Mesodermal cell (in vitro differentiated cells): ENCODE results near the gene C1QTNF3. TPM values are rescaled to one million over a fixed set of nuclear protein-coding genes. Genes with fewer than 3 reads are reported as not detected.
"Not testable (repeated sequence)": the region's sequence is repeated elsewhere in the genome, so short reads cannot be mapped to it uniquely, and the experiment has no call there.

Experiments
- H3K27ac ChIP-seq: 2 replicates; pipeline ENCODE4 v1.7.0; 2013; ENCODE audit warnings: mild to moderate bottlenecking, low read depth, low read length, moderate library complexity; ENCODE audit not compliant: severe bottlenecking
- H3K36me3 ChIP-seq: 2 replicates; pipeline ENCODE4 v1.7.1; 2013; ENCODE audit warnings: mild to moderate bottlenecking, low read length, moderate library complexity; ENCODE audit not compliant: control insufficient read depth, insufficient read depth
- H3K4me1 ChIP-seq: one replicate; pipeline ENCODE4 v1.7.1; 2013; ENCODE audit warnings: mild to moderate bottlenecking, low read length; ENCODE audit not compliant: insufficient read depth, control insufficient read depth, poor library complexity, severe bottlenecking
- H3K4me3 ChIP-seq: 2 replicates; pipeline ENCODE4 v1.7.0; 2013; ENCODE audit warnings: low read length, control low read depth, mild to moderate bottlenecking; ENCODE audit not compliant: insufficient read depth, poor library complexity, severe bottlenecking; ENCODE audit errors: extremely low read depth
- H3K9me3 ChIP-seq: 2 replicates; pipeline ENCODE4 v1.7.1; 2013; ENCODE audit warnings: mild to moderate bottlenecking, low read length, moderate library complexity; ENCODE audit not compliant: control insufficient read depth
- WGBS, 2 experiments: methylation state at CpG; one replicate each; pipeline ENCODE4 v1.1.5; 2013; ENCODE audit warnings: missing lambda C conversion rate in 2 of 2; ENCODE audit not compliant: insufficient coverage in 2 of 2; 5-methylcytosine and 5-hydroxymethylcytosine counted together
- polyA plus RNA-seq, 2 experiments: library from polyadenylated mRNA; stranded (reverse); fragments of 50-300 nt; gene quantifications; one replicate each; pipeline ENCODE4 v1.2.3, GENCODE V29; 2013

Gene C1QTNF3
- 3.4 TPM for polyA plus RNA-seq (2013, experiment 1 of 2)
- 2.9 TPM for polyA plus RNA-seq (2013, experiment 2 of 2)

GRCh38 chr5:34043099-34043876 is at the start of gene C1QTNF3:
Gene C1QTNF3 (minus strand): TSS chr5:34043213. CDS start chr5:34043125, 88 bp downstream.
- no peaks in the 10 kb centered on the region for H3K9me3 ChIP-seq
- H3K4me1 ChIP-seq: peaks cover 6% of the 10 kb centered on the region
- H3K36me3 ChIP-seq: no peaks in the 10 kb centered on the region
- no peak within 1 kb of the TSS for H3K4me3 ChIP-seq
- 82 to 92% methylated on average over 8 of the region's 10 CpGs for WGBS, 2 experiments
- H3K27ac ChIP-seq: no peak within 1 kb of the TSS

GRCh38 chr5:34091039-34091438 is 48.0 kb upstream of the C1QTNF3 start:
- H3K9me3 ChIP-seq, H3K4me3 ChIP-seq, H3K4me1 ChIP-seq, H3K36me3 ChIP-seq, H3K27ac ChIP-seq: not testable (repeated sequence)
- 87 to 100% methylated on average over 3 to 4 of the region's 7 CpGs for WGBS, 2 experiments

- not testable (repeated sequence) for H3K4me3 ChIP-seq, H3K27ac ChIP-seq, H3K36me3 ChIP-seq, H3K9me3 ChIP-seq, H3K4me1 ChIP-seq
- no CpG with 5 or more reads among the region's 3 CpGs for WGBS, 2 experiments
Measured at GRCh38 chr5:34089802-34090201, 46.8 kb upstream of the C1QTNF3 start.

- WGBS, 2 experiments: 83% methylated on average over 1 of the region's 3 CpGs; no CpG with 5 or more reads in 1 of the 2 experiments
- H3K36me3 ChIP-seq, H3K27ac ChIP-seq, H3K4me3 ChIP-seq, H3K9me3 ChIP-seq, H3K4me1 ChIP-seq: not testable (repeated sequence)
Measured at GRCh38 chr5:34087728-34088127, 44.7 kb upstream of the C1QTNF3 start.

GRCh38 chr5:34083898-34084297 is 40.9 kb upstream of the C1QTNF3 start:
- H3K4me1 ChIP-seq, H3K27ac ChIP-seq, H3K9me3 ChIP-seq, H3K4me3 ChIP-seq, H3K36me3 ChIP-seq: not testable (repeated sequence)
- WGBS, 2 experiments: no CpG with 5 or more reads among the region's 4 CpGs

GRCh38 chr5:34079505-34079904 is 36.5 kb upstream of the C1QTNF3 start:
- H3K4me3 ChIP-seq, H3K4me1 ChIP-seq, H3K27ac ChIP-seq, H3K36me3 ChIP-seq, H3K9me3 ChIP-seq: not testable (repeated sequence)
- WGBS, 2 experiments: no CpG with 5 or more reads among the region's 2 CpGs

GRCh38 chr5:34077636-34078035 is 34.6 kb upstream of the C1QTNF3 start:
- not testable (repeated sequence) for H3K9me3 ChIP-seq, H3K4me3 ChIP-seq, H3K36me3 ChIP-seq, H3K4me1 ChIP-seq, H3K27ac ChIP-seq
- WGBS, 2 experiments: no CpG with 5 or more reads among the region's 2 CpGs

GRCh38 chr5:34076719-34077364 is 33.8 kb upstream of the C1QTNF3 start:
- H3K36me3 ChIP-seq, H3K9me3 ChIP-seq, H3K27ac ChIP-seq, H3K4me1 ChIP-seq, H3K4me3 ChIP-seq: not testable (repeated sequence)
- WGBS, 2 experiments: 100% methylated on average over 1 of the region's 5 CpGs; no CpG with 5 or more reads in 1 of the 2 experiments

GRCh38 chr5:34074472-34074871 is 31.5 kb upstream of the C1QTNF3 start:
- H3K4me1 ChIP-seq, H3K4me3 ChIP-seq, H3K27ac ChIP-seq, H3K36me3 ChIP-seq, H3K9me3 ChIP-seq: not testable (repeated sequence)
- WGBS, 2 experiments: no CpG with 5 or more reads among the region's 3 CpGs

GRCh38 chr5:34074071-34074470 is 31.1 kb upstream of the C1QTNF3 start:
- H3K9me3 ChIP-seq, H3K27ac ChIP-seq, H3K4me3 ChIP-seq, H3K4me1 ChIP-seq, H3K36me3 ChIP-seq: not testable (repeated sequence)
- WGBS, 2 experiments: 100% methylated on average over 1 of the region's 3 CpGs; no CpG with 5 or more reads in 1 of the 2 experiments

GRCh38 chr5:34070626-34071025 is 27.6 kb upstream of the C1QTNF3 start:
- not testable (repeated sequence) for H3K4me1 ChIP-seq, H3K27ac ChIP-seq, H3K4me3 ChIP-seq, H3K9me3 ChIP-seq, H3K36me3 ChIP-seq
- no CpG with 5 or more reads among the region's 3 CpGs for WGBS, 2 experiments
